Measurements from ENCODE around the gene LRP6. TPM values are rescaled to one million over a fixed set of nuclear protein-coding genes. Genes with fewer than 3 reads are reported as not detected.

LRP6 gene
- total and polyA plus RNA-seq, 2 experiments from 2014 or later, result 17.5 to 42.4 TPM

DNA sequence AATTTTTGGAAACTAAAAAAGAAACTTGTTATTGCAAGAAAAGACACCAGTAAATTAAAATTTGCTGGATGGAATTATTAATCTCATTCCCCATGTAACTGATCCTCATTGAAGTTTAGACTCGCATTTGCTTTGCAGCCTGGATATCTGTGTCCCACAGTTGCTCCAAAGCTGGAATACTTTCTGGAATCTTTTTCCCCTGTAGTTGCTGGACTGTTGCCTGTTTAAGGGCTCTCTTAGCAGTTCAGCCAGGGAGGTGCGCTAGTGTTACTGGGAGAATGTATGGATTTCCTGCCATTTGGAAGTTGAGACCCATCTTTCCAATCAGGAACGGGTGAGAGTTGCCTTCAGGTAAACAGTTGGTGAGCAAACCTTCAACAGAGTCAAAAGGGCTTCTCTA, 175.8 kb downstream of the LRP6 start:
- WGBS (ENCODE audit: low lambda C conversion rate, missing lambda C conversion rate), result 89% methylated on average over 3 of the region's 3 CpGs
- H3K79me2 ChIP-seq, result no peaks in the 10 kb centered on the region
- no peaks in the 10 kb centered on the region for H3K4me1 ChIP-seq (ENCODE audit: insufficient read depth)
- H2AFZ ChIP-seq, result no peak overlapping the region
- no peak overlapping the region for H3K27ac ChIP-seq
- H3K4me2 ChIP-seq, result no peak overlapping the region
- H3K27me3 ChIP-seq, result no peaks in the 10 kb centered on the region
- DNase-seq (ENCODE audit: low spot score), result no peak
- no peaks in the 10 kb centered on the region for H3K9me2 ChIP-seq (replicated peaks; ENCODE audit: insufficient read depth)
- H3K36me3 ChIP-seq (replicated peaks; ENCODE audit: insufficient read depth, low read depth), result no peaks in the 10 kb centered on the region
- TF ChIP-seq EZH2phosphoT487 (IDR thresholded peaks at IDR 0.05; ENCODE audit: low read depth, severe bottlenecking, unreplicated experiment) (no peak), CTCF (IDR thresholded peaks at IDR 0.05; ENCODE audit: poor library complexity) (no peak), EZH2 (IDR thresholded peaks at IDR 0.05; ENCODE audit: borderline replicate concordance) (no peak)
- H3K9me3 ChIP-seq (ENCODE audit: low read depth), result no peaks in the 10 kb centered on the region
- no peak overlapping the region for H3K4me3 ChIP-seq
- no peaks in the 10 kb centered on the region for H4K20me1 ChIP-seq (ENCODE audit: insufficient read depth, poor library complexity, severe bottlenecking)

DNA sequence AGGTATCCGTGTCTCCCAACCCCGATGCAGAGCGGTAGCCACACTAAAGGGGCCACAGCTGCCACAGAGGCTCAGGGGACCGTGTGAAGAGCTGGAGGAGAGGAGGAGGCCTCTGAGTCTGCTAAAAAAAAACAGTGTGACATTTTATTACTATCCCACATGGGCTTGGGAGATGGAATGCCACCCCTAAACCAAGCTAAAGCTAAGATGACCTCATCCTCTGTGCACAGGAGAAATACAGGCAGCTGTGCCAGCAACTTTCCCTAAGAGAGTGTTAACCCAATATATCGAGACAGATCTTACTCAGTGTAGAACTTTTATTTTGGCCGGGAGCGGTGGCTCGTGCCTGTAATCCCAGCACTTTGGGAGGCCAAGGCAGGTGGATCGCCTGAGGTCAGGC, 178.1 kb downstream of the LRP6 start:
- no peaks in the 10 kb centered on the region for H3K27me3 ChIP-seq
- H3K4me1 ChIP-seq (ENCODE audit: insufficient read depth), result no peaks in the 10 kb centered on the region
- WGBS (ENCODE audit: low lambda C conversion rate, missing lambda C conversion rate), result 90% methylated on average over 9 of the region's 9 CpGs
- no peaks in the 10 kb centered on the region for H4K20me1 ChIP-seq (ENCODE audit: insufficient read depth, poor library complexity, severe bottlenecking)
- no peak overlapping the region for H3K4me2 ChIP-seq
- TF ChIP-seq EZH2phosphoT487 (IDR thresholded peaks at IDR 0.05; ENCODE audit: low read depth, severe bottlenecking, unreplicated experiment), result no peak
- TF ChIP-seq CTCF (IDR thresholded peaks at IDR 0.05; ENCODE audit: poor library complexity), result no peak
- no peak for TF ChIP-seq EZH2 (IDR thresholded peaks at IDR 0.05; ENCODE audit: borderline replicate concordance)
- H3K27ac ChIP-seq, result no peak overlapping the region
- H3K79me2 ChIP-seq, result no peaks in the 10 kb centered on the region
- no peak for DNase-seq (ENCODE audit: low spot score)
- no peaks in the 10 kb centered on the region for H3K9me3 ChIP-seq (ENCODE audit: low read depth)
- no peaks in the 10 kb centered on the region for H3K9me2 ChIP-seq (replicated peaks; ENCODE audit: insufficient read depth)
- no peak overlapping the region for H3K4me3 ChIP-seq
- no peak overlapping the region for H2AFZ ChIP-seq
- no peaks in the 10 kb centered on the region for H3K36me3 ChIP-seq (replicated peaks; ENCODE audit: insufficient read depth, low read depth)

GRCh38 chr12:12088147-12088546, 178.7 kb downstream of the LRP6 start:
- 87% methylated on average over 10 of the region's 10 CpGs for WGBS (ENCODE audit: low lambda C conversion rate, missing lambda C conversion rate)
- H3K4me1 ChIP-seq (ENCODE audit: insufficient read depth), result no peaks in the 10 kb centered on the region

More at GRCh38 chr12:12088147-12088546, 178.7 kb downstream of the LRP6 start:
- H3K4me2 ChIP-seq, result no peak overlapping the region
- no peaks in the 10 kb centered on the region for H3K79me2 ChIP-seq
- DNase-seq (ENCODE audit: low spot score), result no peak
- H3K36me3 ChIP-seq (replicated peaks; ENCODE audit: insufficient read depth, low read depth), result no peaks in the 10 kb centered on the region
- H3K27me3 ChIP-seq, result no peaks in the 10 kb centered on the region
- H2AFZ ChIP-seq, result no peak overlapping the region
- H3K9me3 ChIP-seq (ENCODE audit: low read depth), result no peaks in the 10 kb centered on the region
- TF ChIP-seq EZH2phosphoT487 (IDR thresholded peaks at IDR 0.05; ENCODE audit: low read depth, severe bottlenecking, unreplicated experiment) (no peak), EZH2 (IDR thresholded peaks at IDR 0.05; ENCODE audit: borderline replicate concordance) (no peak), CTCF (IDR thresholded peaks at IDR 0.05; ENCODE audit: poor library complexity) (no peak)
- no peak overlapping the region for H3K4me3 ChIP-seq
- no peaks in the 10 kb centered on the region for H3K9me2 ChIP-seq (replicated peaks; ENCODE audit: insufficient read depth)
- H4K20me1 ChIP-seq (ENCODE audit: insufficient read depth, poor library complexity, severe bottlenecking), result no peaks in the 10 kb centered on the region
- no peak overlapping the region for H3K27ac ChIP-seq

Data from hepatocyte (in vitro differentiated cells).